ENCODE results near the gene NUDT14. TPM values are rescaled to one million over a fixed set of nuclear protein-coding genes. Genes with fewer than 3 reads are reported as not detected.

The NUDT14 gene
- total RNA-seq, 1 donor from 2014 or later, result 15.2 TPM

GRCh38 chr14:105204931-105205672 lies 24.0 kb upstream of the NUDT14 start:
- DNase-seq, result no peak
- TF ChIP-seq, protein P1, sequence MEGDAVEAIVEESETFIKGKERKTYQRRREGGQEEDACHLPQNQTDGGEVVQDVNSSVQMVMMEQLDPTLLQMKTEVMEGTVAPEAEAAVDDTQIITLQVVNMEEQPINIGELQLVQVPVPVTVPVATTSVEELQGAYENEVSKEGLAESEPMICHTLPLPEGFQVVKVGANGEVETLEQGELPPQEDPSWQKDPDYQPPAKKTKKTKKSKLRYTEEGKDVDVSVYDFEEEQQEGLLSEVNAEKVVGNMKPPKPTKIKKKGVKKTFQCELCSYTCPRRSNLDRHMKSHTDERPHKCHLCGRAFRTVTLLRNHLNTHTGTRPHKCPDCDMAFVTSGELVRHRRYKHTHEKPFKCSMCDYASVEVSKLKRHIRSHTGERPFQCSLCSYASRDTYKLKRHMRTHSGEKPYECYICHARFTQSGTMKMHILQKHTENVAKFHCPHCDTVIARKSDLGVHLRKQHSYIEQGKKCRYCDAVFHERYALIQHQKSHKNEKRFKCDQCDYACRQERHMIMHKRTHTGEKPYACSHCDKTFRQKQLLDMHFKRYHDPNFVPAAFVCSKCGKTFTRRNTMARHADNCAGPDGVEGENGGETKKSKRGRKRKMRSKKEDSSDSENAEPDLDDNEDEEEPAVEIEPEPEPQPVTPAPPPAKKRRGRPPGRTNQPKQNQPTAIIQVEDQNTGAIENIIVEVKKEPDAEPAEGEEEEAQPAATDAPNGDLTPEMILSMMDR (IDR thresholded peaks at IDR 0.05), result no peak
- ATAC-seq (ENCODE audit: low read depth), result no peak
- intact Hi-C loops (cut with micrococcal nuclease), result loop anchor here (5.0 kb wide), 1 partner anchor 77 kb away; no protein-coding TSS in a partner anchor
- H3K9me3 Mint-ChIP-seq, result no peaks in the 10 kb centered on the region
- ChIA-PET POLR2A (interaction anchor here (1.2 kb wide), 1 partner anchor 9 kb away, joined by 3 read pairs; no protein-coding TSS in a partner anchor), CTCF (no interaction called here)
- no peak overlapping the region for H3K4me3 Mint-ChIP-seq
- H3K27me3 Mint-ChIP-seq, result peaks cover 8% of the 10 kb centered on the region
- no peak overlapping the region for H3K27ac Mint-ChIP-seq
- H3K4me1 Mint-ChIP-seq, result peaks cover 14% of the 10 kb centered on the region
- H3K36me3 Mint-ChIP-seq (ENCODE audit: low read depth), result peaks cover 4% of the 10 kb centered on the region

DNA sequence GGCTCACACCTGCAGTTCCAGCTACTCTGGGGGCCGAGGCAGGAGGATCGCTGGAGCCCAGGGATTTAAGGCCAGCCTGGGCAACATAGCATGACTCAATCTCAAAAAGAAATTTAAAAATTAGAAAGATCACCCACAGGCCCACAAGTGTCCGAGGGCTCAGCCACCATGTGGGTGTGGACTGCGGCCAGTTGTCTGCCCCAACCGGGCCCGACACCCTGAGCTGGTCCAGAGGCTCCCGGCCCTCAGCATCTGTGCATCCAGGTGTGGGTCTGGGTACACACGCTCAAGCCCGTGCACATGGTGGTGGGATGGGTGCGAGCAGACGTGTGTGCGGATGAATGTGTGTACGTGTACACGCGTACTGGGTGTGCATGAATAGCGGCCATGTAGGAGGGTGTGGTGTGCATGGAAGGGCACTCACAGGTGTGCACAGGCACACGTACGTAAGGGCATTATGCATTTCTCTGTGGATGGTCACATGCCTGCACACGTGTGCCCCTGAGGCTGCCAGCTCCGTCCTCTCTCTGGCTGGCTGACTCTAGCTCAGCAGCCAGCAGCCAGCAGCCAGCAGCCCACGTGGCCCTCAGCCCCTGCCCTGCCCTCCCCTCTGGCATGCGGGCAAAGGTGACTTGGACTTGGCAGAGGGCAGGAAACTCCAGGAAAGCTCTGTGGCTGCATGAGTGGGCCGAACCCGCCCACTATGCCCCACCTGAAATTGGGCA lies 23.3 kb upstream of the NUDT14 start:
- no peaks in the 10 kb centered on the region for H3K9me3 Mint-ChIP-seq
- TF ChIP-seq, protein P1 (IDR thresholded peaks at IDR 0.05), result no peak
- no peak for DNase-seq
- intact Hi-C loops (cut with micrococcal nuclease), result loop anchor here (5.0 kb wide), 1 partner anchor 78 kb away; no protein-coding TSS in a partner anchor
- ChIA-PET POLR2A (interaction anchor here (1.2 kb wide), 1 partner anchor 9 kb away, joined by 3 read pairs; no protein-coding TSS in a partner anchor), CTCF (interaction anchor here (0.6 kb wide), 1 partner anchor 324 kb away, joined by 3 read pairs; no protein-coding TSS in a partner anchor)
- H3K36me3 Mint-ChIP-seq (ENCODE audit: low read depth), result no peaks in the 10 kb centered on the region
- peaks cover 14% of the 10 kb centered on the region for H3K27me3 Mint-ChIP-seq
- H3K27ac Mint-ChIP-seq, result no peak overlapping the region
- peaks cover 14% of the 10 kb centered on the region for H3K4me1 Mint-ChIP-seq
- no peak for ATAC-seq (ENCODE audit: low read depth)
- no peak overlapping the region for H3K4me3 Mint-ChIP-seq

GRCh38 chr14:105203701-105204100 lies 22.6 kb upstream of the NUDT14 start:
- no peak for ATAC-seq (ENCODE audit: low read depth)
- Mint-ChIP-seq H3K27me3 (peaks cover 19% of the 10 kb centered on the region), H3K4me3 (no peak overlapping the region), H3K36me3 (ENCODE audit: low read depth) (no peaks in the 10 kb centered on the region), H3K27ac (no peak overlapping the region), H3K9me3 (no peaks in the 10 kb centered on the region), H3K4me1 (peaks cover 15% of the 10 kb centered on the region)
- intact Hi-C loops (cut with micrococcal nuclease), result loop anchor here (1.0 to 5.0 kb wide), 5 partner anchors 79 to 325 kb away; partner anchors contain the start of gene TEDC1
- CTCF ChIA-PET, result no interaction called here
- TF ChIP-seq, protein P1 (IDR thresholded peaks at IDR 0.05), result no peak
- DNase-seq, result no peak
- POLR2A ChIA-PET, result no interaction called here

- Mint-ChIP-seq H3K27ac (no peak overlapping the region), H3K27me3 (peaks cover 23% of the 10 kb centered on the region), H3K4me1 (peaks cover 15% of the 10 kb centered on the region), H3K36me3 (ENCODE audit: low read depth) (no peaks in the 10 kb centered on the region), H3K9me3 (no peaks in the 10 kb centered on the region), H3K4me3 (no peak overlapping the region)
- CTCF ChIA-PET, result no interaction called here
- POLR2A ChIA-PET, result no interaction called here
- DNase-seq (peak; percentile 69), ATAC-seq (ENCODE audit: low read depth) (peak; percentile 54)
- TF ChIP-seq, protein P1 (IDR thresholded peaks at IDR 0.05), result peak; percentile 76
- intact Hi-C loops (cut with micrococcal nuclease), result loop anchor here (1.0 to 5.0 kb wide), 5 partner anchors 79 to 325 kb away; partner anchors contain the start of gene TEDC1
Observed at GRCh38 chr14:105203057-105203531, 22.0 kb upstream of the NUDT14 start.
